GM18867 (cell line): ENCODE data around the gene CCNI.
"Not testable (repeated sequence)": the region's sequence is repeated elsewhere in the genome, so short reads cannot be mapped to it uniquely, and the experiment has no call there.

ENCODE experiments used
- ATAC-seq: cut with Tn5 transposase; IDR thresholded peaks from one replicate; pipeline ENCODE4 v1.9.1; 2021; ENCODE audit warnings: mild to moderate bottlenecking, moderate library complexity; ENCODE audit not compliant: unreplicated experiment

The CCNI gene

GRCh38 chr4:77082886-77083608, 7.3 kb upstream of the CCNI start:
- no peak for ATAC-seq

- not testable (repeated sequence) for ATAC-seq
These were observed 5.0 kb upstream of the CCNI start for GRCh38 chr4:77080806-77081205.

GRCh38 chr4:77079281-77079680, 3.5 kb upstream of the CCNI start:
- no peak for ATAC-seq

- no peak for ATAC-seq
These were observed 2.6 kb upstream of the CCNI start for GRCh38 chr4:77078401-77078800.

GRCh38 chr4:77076889-77077635, 1.3 kb upstream of the CCNI start:
- no peak for ATAC-seq

- peak; percentile 59 for ATAC-seq
These were observed 571 bp downstream of the CCNI start for GRCh38 chr4:77074981-77075855.

GRCh38 chr4:77074381-77074831, 1.4 kb downstream of the CCNI start:
- no peak for ATAC-seq

- ATAC-seq = no peak
These were observed 1.8 kb downstream of the CCNI start for GRCh38 chr4:77073981-77074380.

- no peak for ATAC-seq
These were observed 2.5 kb downstream of the CCNI start for GRCh38 chr4:77073106-77073809.

- no peak for ATAC-seq
These were observed 3.5 kb downstream of the CCNI start for GRCh38 chr4:77072195-77072753.

- ATAC-seq = peak; percentile 46
These were observed 6.3 kb downstream of the CCNI start for GRCh38 chr4:77069514-77069913.

- ATAC-seq = no peak
These were observed 10.4 kb downstream of the CCNI start for GRCh38 chr4:77065382-77065781.

- ATAC-seq = no peak
These were observed 12.9 kb downstream of the CCNI start for GRCh38 chr4:77062856-77063255.

- no peak for ATAC-seq
These were observed 23.4 kb downstream of the CCNI start for GRCh38 chr4:77052352-77052751.

GRCh38 chr4:77050962-77051361, 24.8 kb downstream of the CCNI start:
- ATAC-seq = no peak

- no peak for ATAC-seq
These were observed 28.8 kb downstream of the CCNI start for GRCh38 chr4:77047037-77047436.

- no peak for ATAC-seq
These were observed 30.3 kb downstream of the CCNI start for GRCh38 chr4:77045490-77045889.

GRCh38 chr4:77044461-77045150, 31.2 kb downstream of the CCNI start:
- no peak for ATAC-seq

GRCh38 chr4:77043507-77044136, 32.2 kb downstream of the CCNI start:
- no peak for ATAC-seq
